HCT116 (cell line): Measurements from ENCODE around the gene ANO3. TPM values are rescaled to one million over a fixed set of nuclear protein-coding genes. Genes with fewer than 3 reads are reported as not detected.

ENCODE experiments used
- ATAC-seq: fragments of 200-7000 bp; cut with Tn5 transposase; 2 replicates; pipeline ENCODE4 v1.9.1; 2020; ENCODE audit warnings: mild to moderate bottlenecking, moderate library complexity
- BruUV-seq: library from RNA; stranded (reverse); fragments of 400-500 nt; replicated peaks from 2 replicates; lab custom pipeline; 2021; lab: Mats Ljungman, UMichigan
- CTCF ChIA-PET: fragments of 300-600 bp; sonication (Branson Sonifier 250); formaldehyde crosslinking; loops from one replicate; lab custom pipeline; 2021; ENCODE audit warnings: antibody characterized with exemption; lab: Charles Lee
- POLR2A ChIA-PET: fragments of 300-600, 350-600 bp; sonication (Branson Sonifier 250); formaldehyde crosslinking; loops from one replicate; lab custom pipeline; 2021; ENCODE audit warnings: antibody characterized with exemption; lab: Charles Lee
- RAD21 ChIA-PET, 2 experiments: fragments of 300-600 bp; sonication (Branson Sonifier 250); formaldehyde crosslinking; loops; one replicate each; lab custom pipeline; 2023; ENCODE audit warnings: low total read pairs in 2 of 2; ENCODE audit not compliant: uncharacterized antibody in 2 of 2, unreplicated experiment in 2 of 2, low non-redundant PET in 1 of 2; lab: Charles Lee
- DNase-seq: peaks from one replicate; pipeline ENCODE4 v3.0.0-alpha.2; 2010; ENCODE audit warnings: low read depth, low spot score
- H2AFZ ChIP-seq: fragments of 200-600 bp; shearing (Covaris generic), sonication (generic); 2 replicates; pipeline ENCODE4 v1.6.1; 2017; ENCODE audit warnings: low read depth, mixed run types, mixed read lengths, antibody characterized with exemption, low read length; ENCODE audit not compliant: poor library complexity, severe bottlenecking
- H3K27ac ChIP-seq: 2 replicates; pipeline ENCODE4 v1.5.1; 2012; ENCODE audit warnings: low read depth, low read length
- H3K27me3 ChIP-seq: fragments of 200-600 bp; sonication (generic); 2 replicates; pipeline ENCODE4 v1.6.1; 2016; ENCODE audit warnings: mixed run types, low read length, mixed read lengths; ENCODE audit not compliant: insufficient read depth
- H3K36me3 ChIP-seq, 2 experiments: fragments of 200-500 bp in 1 of 2; fragments of 200-600 bp in 1 of 2; sonication (Bioruptor generic) in 1 of 2; sonication (generic) in 1 of 2; 2 replicates each; pipeline versions ENCODE4 v1.5.1 to v1.6.1; 2014 to 2016; ENCODE audit warnings: low read length in 2 of 2, inconsistent platforms in 1 of 2, mixed read lengths in 1 of 2, mixed run types in 1 of 2; ENCODE audit not compliant: insufficient read depth in 2 of 2, control insufficient read depth in 1 of 2
- H3K4me1 ChIP-seq, 2 experiments: fragments of 200-600 bp in 1 of 2; sonication (generic) in 1 of 2; 2 replicates each; pipeline versions ENCODE4 v1.5.1 to v1.6.1; 2012 to 2017; ENCODE audit warnings: low read length in 2 of 2, inconsistent platforms in 1 of 2, mild to moderate bottlenecking in 1 of 2, mixed read lengths in 1 of 2, mixed run types in 1 of 2, moderate library complexity in 1 of 2; ENCODE audit not compliant: insufficient read depth in 2 of 2, control insufficient read depth in 1 of 2
- H3K4me2 ChIP-seq: fragments of 200-600 bp; sonication (generic); 2 replicates; pipeline ENCODE4 v1.6.1; 2017; ENCODE audit warnings: mixed run types, low read length, mixed read lengths
- H3K4me3 ChIP-seq, 2 experiments: fragments of 200-600 bp in 1 of 2; sonication (generic) in 1 of 2; replicated peaks in 1 of 2; 2 replicates each; pipeline ENCODE4 v1.5.1; 2011 to 2016; ENCODE audit warnings: low read length in 2 of 2, control low read depth in 1 of 2, low read depth in 1 of 2, mild to moderate bottlenecking in 1 of 2, mixed read lengths in 1 of 2, mixed run types in 1 of 2
- H3K79me2 ChIP-seq: fragments of 200-600 bp; sonication (generic); 2 replicates; pipeline ENCODE4 v1.6.1; 2017; ENCODE audit warnings: mild to moderate bottlenecking, mixed run types, low read length, moderate library complexity, mixed read lengths; ENCODE audit not compliant: insufficient read depth
- H3K9ac ChIP-seq: fragments of 200-600 bp; sonication (generic); 2 replicates; pipeline ENCODE4 v1.6.1; 2016; ENCODE audit warnings: low read length, mixed read lengths
- H3K9me2 ChIP-seq: fragments of 200-600 bp; sonication (generic), shearing (Covaris generic); 2 replicates; pipeline ENCODE4 v1.6.1; 2017; ENCODE audit warnings: mixed run types, mild to moderate bottlenecking, moderate library complexity; ENCODE audit not compliant: insufficient read depth
- H3K9me3 ChIP-seq, 2 experiments: fragments of 200-500 bp in 1 of 2; fragments of 200-600 bp in 1 of 2; sonication (Bioruptor generic) in 1 of 2; sonication (generic) in 1 of 2; 2 replicates each; pipeline ENCODE4 v1.6.1; 2014 to 2017; ENCODE audit warnings: low read length in 2 of 2, mixed read lengths in 2 of 2, inconsistent platforms in 1 of 2, low read depth in 1 of 2, mild to moderate bottlenecking in 1 of 2, mixed run types in 1 of 2, moderate library complexity in 1 of 2; ENCODE audit not compliant: control insufficient read depth in 1 of 2, insufficient read depth in 1 of 2
- H4K20me1 ChIP-seq: fragments of 200-600 bp; sonication (generic), shearing (Covaris generic); 2 replicates; pipeline ENCODE4 v1.6.1; 2017; ENCODE audit warnings: mixed run types, mild to moderate bottlenecking, moderate library complexity; ENCODE audit not compliant: insufficient read depth
- ATF3 ChIP-seq: IDR thresholded peaks from 2 replicates; pipeline ENCODE4 v1.6.1; 2012
- CBX3 ChIP-seq: IDR thresholded peaks from 2 replicates; pipeline ENCODE4 v1.6.1; 2012; ENCODE audit warnings: low read depth
- CEBPB ChIP-seq: IDR thresholded peaks from 2 replicates; pipeline ENCODE4 v1.6.1; 2012; ENCODE audit warnings: low read depth
- CTCF ChIP-seq, 3 experiments: fragments of 200-600 bp in 1 of 3; sonication (generic) in 1 of 3; IDR thresholded peaks in 2 of 3; conservative IDR thresholded peaks in 1 of 3; 2 replicates each; pipeline ENCODE4 v1.5.1; 2012 to 2017; ENCODE audit warnings: low read depth in 2 of 3, low read length in 2 of 3, antibody characterized with exemption in 1 of 3, borderline replicate concordance in 1 of 3, control low read depth in 1 of 3, mild to moderate bottlenecking in 1 of 3, mixed read lengths in 1 of 3, mixed run types in 1 of 3, moderate library complexity in 1 of 3; ENCODE audit not compliant: insufficient read depth in 1 of 3
- EGR1 ChIP-seq: IDR thresholded peaks from 2 replicates; pipeline ENCODE4 v1.6.1; 2012; ENCODE audit warnings: low read depth
- FOSL1 ChIP-seq: IDR thresholded peaks from 2 replicates; pipeline ENCODE4 v1.6.1; 2012; ENCODE audit warnings: low read depth
- JUND ChIP-seq: IDR thresholded peaks from 2 replicates; pipeline ENCODE4 v1.6.1; 2012
- MAX ChIP-seq: IDR thresholded peaks from 2 replicates; pipeline ENCODE4 v1.6.1; 2012
- SP1 ChIP-seq: IDR thresholded peaks from 2 replicates; pipeline ENCODE4 v1.6.1; 2012; ENCODE audit warnings: low read depth
- SRF ChIP-seq: IDR thresholded peaks from 2 replicates; pipeline ENCODE4 v1.6.1; 2012; ENCODE audit warnings: low read depth
- TCF7L2 ChIP-seq: IDR thresholded peaks from 2 replicates; pipeline ENCODE4 v1.7.0; 2011; ENCODE audit warnings: borderline replicate concordance, inconsistent platforms; ENCODE audit not compliant: insufficient read depth, insufficient read length; ENCODE audit errors: extremely low read depth
- ZFX ChIP-seq: fragments of 450-650 bp; IDR thresholded peaks from 2 replicates; pipeline ENCODE4 v1.6.1; 2017
- ZNF274 ChIP-seq: fragments of 200-500 bp; sonication (Bioruptor generic); IDR thresholded peaks from 2 replicates; pipeline ENCODE4 v1.6.1; 2014; ENCODE audit warnings: mild to moderate bottlenecking, low read depth, low read length, inconsistent platforms
- intact Hi-C: fragments of 100-400 bp; cut with micrococcal nuclease; formaldehyde crosslinking; loops from 2 replicates; pipeline ENCODE4 v1.10.0; 2022
- total RNA-seq: library from RNA; stranded (reverse); gene quantifications from one replicate; pipeline ENCODE4 v1.2.1, GENCODE V29; 2021; ENCODE audit not compliant: unreplicated experiment
- TF ChIP-seq, protein P1 (sequence below): IDR thresholded peaks from 2 replicates; pipeline ENCODE4 v1.6.1; 2011; ENCODE audit warnings: mild to moderate bottlenecking, low read length, moderate library complexity; ENCODE audit not compliant: insufficient replicate concordance; ENCODE audit errors: extremely low read depth
- TF ChIP-seq, protein P2 (sequence below): IDR thresholded peaks from 2 replicates; pipeline ENCODE4 v1.6.1; 2012; ENCODE audit warnings: low read depth

ANO3 gene
- total RNA-seq, 1 experiment from 2014 or later: not detected

DNA sequence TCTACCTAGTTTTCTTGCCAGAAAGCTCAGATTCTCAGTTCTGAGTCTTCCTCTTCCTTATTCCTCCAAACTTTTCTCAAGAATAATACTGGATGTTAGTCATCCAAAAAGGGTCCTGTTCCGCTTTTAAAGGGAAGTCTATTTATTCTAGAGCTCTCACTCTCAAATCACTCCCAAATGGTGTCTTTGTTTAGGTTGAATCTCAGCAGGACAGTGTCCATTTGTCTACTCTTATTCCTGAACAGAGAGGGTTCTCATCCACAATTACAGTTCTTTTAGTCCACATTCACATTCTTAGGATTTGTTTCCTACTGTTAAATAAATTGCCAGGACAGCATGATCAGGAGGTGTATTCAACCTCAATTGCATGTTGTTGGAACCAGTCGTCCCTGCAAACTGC, 178.8 kb downstream of the ANO3 start (continued):
- TF ChIP-seq, protein P1, sequence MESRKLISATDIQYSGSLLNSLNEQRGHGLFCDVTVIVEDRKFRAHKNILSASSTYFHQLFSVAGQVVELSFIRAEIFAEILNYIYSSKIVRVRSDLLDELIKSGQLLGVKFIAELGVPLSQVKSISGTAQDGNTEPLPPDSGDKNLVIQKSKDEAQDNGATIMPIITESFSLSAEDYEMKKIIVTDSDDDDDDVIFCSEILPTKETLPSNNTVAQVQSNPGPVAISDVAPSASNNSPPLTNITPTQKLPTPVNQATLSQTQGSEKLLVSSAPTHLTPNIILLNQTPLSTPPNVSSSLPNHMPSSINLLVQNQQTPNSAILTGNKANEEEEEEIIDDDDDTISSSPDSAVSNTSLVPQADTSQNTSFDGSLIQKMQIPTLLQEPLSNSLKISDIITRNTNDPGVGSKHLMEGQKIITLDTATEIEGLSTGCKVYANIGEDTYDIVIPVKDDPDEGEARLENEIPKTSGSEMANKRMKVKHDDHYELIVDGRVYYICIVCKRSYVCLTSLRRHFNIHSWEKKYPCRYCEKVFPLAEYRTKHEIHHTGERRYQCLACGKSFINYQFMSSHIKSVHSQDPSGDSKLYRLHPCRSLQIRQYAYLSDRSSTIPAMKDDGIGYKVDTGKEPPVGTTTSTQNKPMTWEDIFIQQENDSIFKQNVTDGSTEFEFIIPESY: no peak
- no peak for TF ChIP-seq MAX
- TF ChIP-seq ATF3: no peak
- TF ChIP-seq FOSL1: no peak

DNA sequence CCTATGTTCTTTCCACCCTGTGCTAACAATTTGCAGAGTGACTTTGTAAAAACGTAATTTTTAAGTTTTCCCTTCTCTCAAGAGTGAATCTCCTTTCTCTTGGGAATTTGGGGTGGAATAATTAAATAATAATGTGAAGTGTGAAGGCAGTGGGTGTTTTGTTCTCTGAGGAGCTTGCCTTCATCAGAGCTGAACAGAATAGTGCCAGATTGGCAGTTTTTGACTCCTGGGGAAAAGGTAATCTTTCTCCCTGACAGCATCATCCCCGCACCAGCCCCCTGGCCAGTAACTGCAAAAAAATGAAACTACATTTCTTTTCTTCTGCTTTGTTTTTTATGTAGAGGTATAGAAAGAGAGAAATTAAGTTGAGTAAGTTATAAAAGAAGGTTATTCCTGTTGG, 180.3 kb downstream of the ANO3 start:
- Histone ChIP-seq H3K4me3 (no peak overlapping the region), H4K20me1 (no peaks in the 10 kb centered on the region), H2AFZ (no peak overlapping the region), H3K27me3 (no peaks in the 10 kb centered on the region), H3K9me2 (no peaks in the 10 kb centered on the region), H3K79me2 (no peaks in the 10 kb centered on the region), H3K4me1 (no peaks in the 10 kb centered on the region), H3K27ac (no peak overlapping the region), H3K9ac (no peak overlapping the region), H3K9me3 (peaks cover 7 to 9% of the 10 kb centered on the region in 2 experiments; a peak in 2 of 4 replicates), H3K4me2 (no peak overlapping the region), H3K36me3 (no peaks in the 10 kb centered on the region)
- RAD21 ChIA-PET: no interaction called here
- no peak for ATAC-seq
- POLR2A ChIA-PET: no interaction called here
- no peak for DNase-seq
- BruUV-seq: no TSS peak
- intact Hi-C loops: no loop called here
- CTCF ChIA-PET: no interaction called here
- no peak for TF ChIP-seq JUND
- no peak for TF ChIP-seq ATF3
- no peak for TF ChIP-seq CBX3
- TF ChIP-seq, protein P2, sequence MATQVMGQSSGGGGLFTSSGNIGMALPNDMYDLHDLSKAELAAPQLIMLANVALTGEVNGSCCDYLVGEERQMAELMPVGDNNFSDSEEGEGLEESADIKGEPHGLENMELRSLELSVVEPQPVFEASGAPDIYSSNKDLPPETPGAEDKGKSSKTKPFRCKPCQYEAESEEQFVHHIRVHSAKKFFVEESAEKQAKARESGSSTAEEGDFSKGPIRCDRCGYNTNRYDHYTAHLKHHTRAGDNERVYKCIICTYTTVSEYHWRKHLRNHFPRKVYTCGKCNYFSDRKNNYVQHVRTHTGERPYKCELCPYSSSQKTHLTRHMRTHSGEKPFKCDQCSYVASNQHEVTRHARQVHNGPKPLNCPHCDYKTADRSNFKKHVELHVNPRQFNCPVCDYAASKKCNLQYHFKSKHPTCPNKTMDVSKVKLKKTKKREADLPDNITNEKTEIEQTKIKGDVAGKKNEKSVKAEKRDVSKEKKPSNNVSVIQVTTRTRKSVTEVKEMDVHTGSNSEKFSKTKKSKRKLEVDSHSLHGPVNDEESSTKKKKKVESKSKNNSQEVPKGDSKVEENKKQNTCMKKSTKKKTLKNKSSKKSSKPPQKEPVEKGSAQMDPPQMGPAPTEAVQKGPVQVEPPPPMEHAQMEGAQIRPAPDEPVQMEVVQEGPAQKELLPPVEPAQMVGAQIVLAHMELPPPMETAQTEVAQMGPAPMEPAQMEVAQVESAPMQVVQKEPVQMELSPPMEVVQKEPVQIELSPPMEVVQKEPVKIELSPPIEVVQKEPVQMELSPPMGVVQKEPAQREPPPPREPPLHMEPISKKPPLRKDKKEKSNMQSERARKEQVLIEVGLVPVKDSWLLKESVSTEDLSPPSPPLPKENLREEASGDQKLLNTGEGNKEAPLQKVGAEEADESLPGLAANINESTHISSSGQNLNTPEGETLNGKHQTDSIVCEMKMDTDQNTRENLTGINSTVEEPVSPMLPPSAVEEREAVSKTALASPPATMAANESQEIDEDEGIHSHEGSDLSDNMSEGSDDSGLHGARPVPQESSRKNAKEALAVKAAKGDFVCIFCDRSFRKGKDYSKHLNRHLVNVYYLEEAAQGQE: no peak
- TF ChIP-seq ZNF274: no peak
- TF ChIP-seq SRF: no peak
- TF ChIP-seq CTCF (IDR thresholded peaks at IDR 0.05 in 2 of 3, conservative IDR thresholded peaks at IDR 0.05 in 1 of 3; ENCODE audit: borderline replicate concordance in 1 of 3, insufficient read depth in 1 of 3, low read depth in 2 of 3, low read length in 2 of 3): no peak
- TF ChIP-seq ZFX: no peak
- no peak for TF ChIP-seq TCF7L2
- TF ChIP-seq CEBPB: no peak
- TF ChIP-seq, protein P1: no peak
- TF ChIP-seq EGR1: no peak
- TF ChIP-seq SP1: no peak
